ENCODE data around the gene CABP2. TPM values are rescaled to one million over a fixed set of nuclear protein-coding genes. Genes with fewer than 3 reads are reported as not detected.
"Not testable (repeated sequence)": the region's sequence is repeated elsewhere in the genome, so short reads cannot be mapped to it uniquely, and the experiment has no call there.

The CABP2 gene
- not detected for total RNA-seq

DNA sequence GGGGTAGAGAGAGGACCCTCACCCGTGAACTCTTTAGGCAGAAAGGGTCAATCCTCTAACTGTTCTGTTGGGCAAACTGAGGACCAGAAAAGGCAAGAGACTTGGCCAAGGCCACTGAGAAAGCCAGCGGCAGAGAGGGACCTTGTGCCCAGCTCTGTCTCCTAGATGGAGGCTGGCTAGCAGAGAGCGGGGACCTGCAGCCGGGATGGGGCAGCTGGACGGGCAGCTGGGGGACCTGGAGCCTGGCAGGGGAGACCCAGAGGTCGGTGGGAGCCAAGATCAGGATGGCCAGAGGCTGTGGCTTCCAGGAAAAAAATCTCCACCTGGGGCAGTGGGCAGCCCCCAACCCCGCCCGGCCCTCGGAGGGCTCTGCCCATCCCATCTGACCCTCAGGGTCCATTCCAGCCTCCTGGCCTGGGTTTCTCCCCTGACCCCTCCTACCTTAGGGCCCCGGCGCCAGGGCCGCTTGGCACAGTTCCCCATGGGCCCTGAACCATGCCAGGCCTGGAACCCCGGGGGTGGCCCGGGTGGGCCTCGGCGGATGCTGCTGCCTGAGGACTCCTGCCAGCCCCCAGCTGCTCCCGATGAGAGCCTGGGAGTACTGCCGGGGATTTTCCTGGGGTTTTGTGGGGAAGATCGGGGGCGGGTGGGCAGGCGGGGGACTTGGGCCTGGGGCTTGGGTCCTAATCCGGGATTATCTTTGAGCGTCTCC is at the start of gene CABP2:
TSS of gene CABP2 (minus strand) at position 603 of the 712 bp plus-strand sequence. CDS start at position 483, 120 bp downstream.
- intact Hi-C loops (cut with DNase I), result no loop called here
- DNase-seq (ENCODE audit: low spot score), result no peak

DNA sequence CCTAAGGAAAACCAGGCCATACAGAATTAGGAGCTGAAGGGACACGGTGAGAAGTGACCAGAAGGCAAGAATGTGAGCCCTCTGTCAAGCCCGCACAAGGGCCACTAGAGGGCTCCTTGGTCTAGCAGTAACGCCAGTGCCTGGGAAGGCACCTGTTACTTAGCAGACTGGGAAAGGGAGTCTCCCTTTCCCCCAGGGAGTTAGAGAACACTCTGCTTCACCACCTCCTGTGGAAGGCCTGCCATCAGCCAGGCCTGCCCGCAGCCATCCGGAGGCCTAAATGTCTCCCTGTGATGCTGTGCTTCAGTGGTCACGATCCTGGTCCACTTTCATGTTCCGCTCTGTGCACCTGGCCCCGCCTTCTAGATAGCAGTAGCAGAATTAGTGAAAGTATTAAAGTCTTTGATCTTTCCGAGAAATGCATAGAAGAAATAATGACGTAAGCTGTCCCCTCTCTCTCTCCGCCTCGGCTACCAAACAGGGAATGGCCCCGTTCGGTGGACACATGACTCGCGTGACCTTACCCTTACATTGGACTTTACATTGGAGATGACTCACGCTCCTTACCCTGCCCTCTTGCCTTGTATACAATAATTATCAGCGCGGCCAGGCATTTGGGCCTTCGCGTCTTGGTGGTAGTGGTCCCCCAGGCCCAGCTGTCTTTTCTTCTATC is 49.6 kb upstream of the CABP2 start:
- ATAC-seq (no peak), DNase-seq (ENCODE audit: low spot score) (no peak)
- intact Hi-C loops (cut with DNase I), result no loop called here

More for the DNA sequence above, at the start of gene CABP2:
- ATAC-seq, result no peak

DNA sequence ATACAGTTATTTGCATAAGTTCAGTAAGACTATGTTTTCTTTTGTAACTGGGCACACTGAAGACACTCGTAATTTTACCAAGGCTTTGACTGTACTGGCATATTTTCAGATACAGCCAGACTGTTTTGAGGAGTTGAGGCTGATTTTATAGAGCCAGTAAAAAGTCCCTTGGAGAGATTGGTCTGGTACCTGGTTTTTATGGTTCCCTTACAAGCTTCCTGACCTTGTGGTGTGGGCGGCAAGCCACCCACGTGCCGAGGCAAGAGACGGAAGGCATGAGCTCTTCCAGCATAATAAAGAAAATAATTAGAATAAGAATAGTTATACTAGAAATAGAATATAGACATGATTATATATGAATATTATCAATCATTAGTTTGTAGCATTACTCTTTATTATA is 49.1 kb upstream of the CABP2 start:
- DNase-seq (ENCODE audit: low spot score), result no peak
- no peak for ATAC-seq
- intact Hi-C loops (cut with DNase I), result no loop called here

GRCh38 chr11:67571443-67571842 is 48.2 kb upstream of the CABP2 start:
- no peak for ATAC-seq
- no peak for DNase-seq (ENCODE audit: low spot score)
- intact Hi-C loops (cut with DNase I), result no loop called here

DNA sequence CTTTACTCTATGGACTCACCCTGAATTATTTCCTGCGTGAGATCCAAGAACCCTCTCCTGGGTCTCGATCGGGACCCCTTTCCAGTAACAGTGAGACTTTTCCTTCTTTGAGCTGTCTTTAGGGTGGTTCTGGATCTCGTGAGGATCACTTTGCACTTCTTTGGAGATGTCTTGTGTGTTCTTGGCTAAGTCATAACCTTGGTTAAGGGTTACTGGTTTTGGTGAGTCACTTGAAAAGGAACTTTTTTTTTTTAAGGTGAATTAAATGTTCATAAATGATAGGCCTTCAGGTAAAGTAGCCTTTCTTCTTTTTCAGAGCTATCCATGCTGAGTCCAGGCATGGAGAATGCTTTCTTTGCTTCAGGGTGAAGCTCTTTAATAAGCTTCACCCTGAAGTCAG is 41.0 kb upstream of the CABP2 start:
- ATAC-seq (no peak), DNase-seq (ENCODE audit: low spot score) (no peak)
- intact Hi-C loops (cut with DNase I), result no loop called here

DNA sequence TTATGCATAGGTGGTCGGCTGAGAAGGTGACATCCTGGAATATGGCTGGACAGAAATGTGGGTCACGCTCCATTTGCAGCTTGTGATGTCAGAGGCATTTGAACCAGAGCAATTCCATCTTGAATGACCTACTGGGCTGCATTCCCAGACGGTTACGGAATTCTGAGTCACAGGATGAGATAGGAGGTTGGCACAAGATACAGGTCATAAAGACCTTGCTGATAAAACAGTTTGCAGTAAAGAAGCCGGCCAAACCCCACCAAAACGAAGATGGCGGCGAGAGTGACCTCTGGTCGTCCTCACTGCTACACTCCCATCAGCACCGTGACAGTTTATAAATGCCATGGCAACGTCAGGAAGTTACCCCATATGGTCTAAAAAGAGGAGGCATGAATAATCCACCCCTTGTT is 40.5 kb upstream of the CABP2 start:
- peak; percentile 64 for ATAC-seq
- DNase-seq (ENCODE audit: low spot score); intact Hi-C loops (cut with DNase I): not testable (repeated sequence)

DNA sequence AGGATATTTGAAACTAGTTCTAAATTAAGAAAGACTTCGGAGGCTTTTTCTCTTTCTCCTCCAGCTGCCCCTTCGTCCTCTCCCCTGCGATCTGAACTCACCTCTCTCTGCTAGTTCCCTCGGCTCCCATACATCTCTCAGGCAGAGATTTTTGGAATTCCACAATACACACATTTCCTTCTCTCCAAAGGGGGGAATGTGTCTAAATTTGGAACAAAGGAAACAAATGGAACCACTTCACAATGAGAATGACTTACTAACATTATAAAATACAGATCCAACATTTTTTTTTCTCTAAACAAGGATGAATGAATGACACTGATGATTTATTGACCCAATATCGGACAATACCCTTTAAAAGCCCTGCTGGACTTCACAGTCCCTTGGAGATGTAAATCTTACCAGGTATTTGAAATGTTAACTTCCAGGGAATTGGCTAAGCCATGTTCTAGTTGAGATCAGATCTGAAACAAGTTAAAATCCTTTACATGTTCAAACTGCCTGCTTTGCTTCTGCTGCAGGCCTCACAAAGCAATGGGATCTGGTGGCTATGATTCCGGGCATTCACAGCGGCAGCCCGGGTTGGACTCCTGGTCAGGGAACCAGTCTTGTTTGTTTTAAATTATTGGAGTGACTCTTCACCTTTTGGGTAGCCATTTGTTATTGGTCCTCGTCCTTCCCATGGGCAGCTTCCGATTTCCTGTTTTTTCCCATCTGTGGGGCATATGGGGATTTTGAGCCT is 39.9 kb upstream of the CABP2 start:
- no peak for ATAC-seq

GRCh38 chr11:67561971-67562619 is 38.8 kb upstream of the CABP2 start:
- intact Hi-C loops (cut with DNase I), result no loop called here
- ATAC-seq, result no peak
- DNase-seq (ENCODE audit: low spot score), result no peak

More for the DNA sequence above, 39.9 kb upstream of the CABP2 start:
- intact Hi-C loops (cut with DNase I), result no loop called here
- DNase-seq (ENCODE audit: low spot score), result no peak

DNA sequence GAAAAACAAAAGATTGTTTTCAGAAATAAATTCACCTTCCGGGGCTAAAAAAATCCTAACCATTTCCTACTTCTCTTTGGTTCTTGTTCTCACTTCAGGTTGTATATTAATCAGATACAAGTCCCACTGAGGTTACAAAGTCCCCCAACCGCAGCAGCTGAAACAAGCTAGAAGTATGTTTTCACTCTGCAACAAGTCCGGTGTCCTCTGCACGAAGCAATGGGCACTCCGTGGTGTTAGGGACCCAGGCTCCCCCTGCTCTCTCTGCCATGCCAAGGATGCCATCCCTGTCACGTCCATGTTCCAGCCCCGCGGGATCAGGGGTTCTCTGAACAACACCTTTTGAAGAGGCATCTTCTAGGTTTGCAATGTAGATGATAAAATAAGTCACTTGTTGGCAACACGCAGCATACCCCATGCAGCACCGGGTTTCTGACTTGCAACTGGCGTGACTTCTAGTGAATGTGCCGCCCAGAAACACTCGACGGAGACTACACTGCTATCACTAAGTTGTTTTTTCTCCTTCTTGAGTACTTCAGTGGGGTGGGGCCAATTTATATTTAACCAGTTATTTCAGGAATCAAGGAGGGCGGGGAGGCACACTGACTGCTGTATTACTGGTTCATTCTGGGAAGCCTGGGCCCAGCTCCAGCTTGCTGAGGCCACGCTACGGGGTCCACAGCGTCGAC is 35.0 kb upstream of the CABP2 start:
- DNase-seq (ENCODE audit: low spot score) (no peak), ATAC-seq (peak; percentile 79)
- intact Hi-C loops (cut with DNase I), result no loop called here

- ATAC-seq, result no peak
- intact Hi-C loops (cut with DNase I), result no loop called here
- no peak for DNase-seq (ENCODE audit: low spot score)
Measured at GRCh38 chr11:67556244-67556643, 33.0 kb upstream of the CABP2 start.

GRCh38 chr11:67551697-67552096 is 28.5 kb upstream of the CABP2 start:
- ATAC-seq; DNase-seq (ENCODE audit: low spot score); intact Hi-C loops (cut with DNase I): not testable (repeated sequence)

DNA sequence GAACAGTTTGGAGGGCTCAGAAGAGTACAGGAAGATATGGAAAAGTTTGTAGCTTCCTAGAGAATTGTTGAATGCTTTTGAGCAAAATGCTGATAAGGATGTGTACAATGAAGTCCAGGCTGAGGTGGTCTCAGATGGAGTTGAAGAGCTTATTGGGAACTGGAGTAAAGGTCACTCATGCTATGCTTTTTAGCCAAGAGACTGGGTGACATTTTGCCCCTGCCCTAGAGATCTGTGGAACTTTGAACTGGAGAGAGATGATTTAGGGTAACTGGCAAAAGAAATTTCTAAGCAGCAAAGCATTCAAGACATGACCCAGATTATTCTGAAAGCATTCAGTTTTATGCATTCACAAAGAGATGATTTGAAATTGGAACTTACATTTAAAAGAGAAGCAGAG is 27.9 kb upstream of the CABP2 start:
- intact Hi-C loops (cut with DNase I), result no loop called here
- ATAC-seq (no peak), DNase-seq (ENCODE audit: low spot score) (no peak)

GRCh38 chr11:67548555-67549110 is 25.4 kb upstream of the CABP2 start:
- intact Hi-C loops (cut with DNase I), result no loop called here
- DNase-seq (ENCODE audit: low spot score) (no peak), ATAC-seq (no peak)

- DNase-seq (ENCODE audit: low spot score); intact Hi-C loops (cut with DNase I); ATAC-seq: not testable (repeated sequence)
Measured at GRCh38 chr11:67548112-67548511, 24.9 kb upstream of the CABP2 start.

DNA sequence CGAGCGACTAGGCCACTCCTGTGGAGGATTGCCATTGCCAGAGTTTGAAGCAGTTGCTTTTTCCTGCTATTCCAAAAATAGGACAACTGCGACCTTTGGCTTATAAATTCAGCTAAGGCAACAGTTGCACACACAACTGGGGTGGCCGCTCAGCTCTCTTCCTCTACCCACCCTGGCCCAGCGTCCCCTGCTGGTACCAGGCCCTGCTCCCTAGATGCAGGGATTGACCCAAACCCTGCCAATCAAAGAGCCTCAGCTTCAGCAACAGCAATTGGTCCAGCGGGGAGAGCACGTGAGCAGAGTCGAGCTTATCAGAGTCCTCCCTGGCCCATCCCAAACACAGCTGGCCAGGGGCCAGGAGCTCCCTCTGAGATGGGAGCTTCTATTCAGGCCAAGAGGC is 22.0 kb upstream of the CABP2 start:
- intact Hi-C loops (cut with DNase I), result no loop called here
- ATAC-seq (peak; percentile 61), DNase-seq (ENCODE audit: low spot score) (no peak)

- ATAC-seq (peak; percentile 92), DNase-seq (ENCODE audit: low spot score) (no peak)
- intact Hi-C loops (cut with DNase I), result no loop called here
Measured at GRCh38 chr11:67544616-67545242, 21.5 kb upstream of the CABP2 start.

GRCh38 chr11:67543585-67543984 is 20.3 kb upstream of the CABP2 start:
- no peak for DNase-seq (ENCODE audit: low spot score)
- intact Hi-C loops (cut with DNase I), result no loop called here
- no peak for ATAC-seq

DNA sequence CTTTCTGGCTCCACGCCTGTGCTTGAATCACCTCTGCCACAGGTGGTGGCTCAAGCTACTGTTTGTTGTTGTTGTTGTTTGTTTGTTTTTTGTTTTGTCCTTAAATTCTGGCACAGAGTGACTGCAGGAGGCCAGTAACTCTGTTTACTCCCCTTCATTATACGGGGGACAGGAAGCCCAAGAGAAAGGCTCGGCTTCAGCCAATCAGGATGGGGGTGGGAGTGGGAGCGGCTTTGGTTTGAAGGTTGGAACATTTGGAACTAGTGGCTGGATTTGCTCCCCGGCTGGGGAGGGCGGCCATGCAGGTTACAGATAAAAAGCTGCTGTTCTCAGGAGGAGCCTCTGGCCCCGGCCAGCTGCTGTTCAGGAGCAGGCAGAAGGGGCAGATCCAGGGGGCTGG is 19.7 kb upstream of the CABP2 start:
- ATAC-seq, result no peak
- DNase-seq (ENCODE audit: low spot score), result no peak

More for the DNA sequence above, 19.7 kb upstream of the CABP2 start:
- intact Hi-C loops (cut with DNase I), result no loop called here

Data from sciatic nerve (tissue), 2 donors.